RWPE2 (cell line): Measurements from ENCODE around the gene CCDC33.
A peak's percentile ranks its signal among the peaks of the same experiment; 100 is the strongest.

Experiments
- ATAC-seq: fragments of 200-7000 bp; cut with Tn5 transposase; 3 replicates; pipeline ENCODE4 v1.9.1; 2021; ENCODE audit warnings: low read depth
- DNase-seq: peaks from one replicate; pipeline ENCODE4 v3.0.0-alpha.2; 2020; ENCODE audit warnings: low spot score
- H3K27ac ChIP-seq: fragments of 450-650 bp; 2 replicates; pipeline ENCODE4 v1.5.1; 2017; ENCODE audit warnings: mild to moderate bottlenecking; ENCODE audit not compliant: poor library complexity, severe bottlenecking
- H3K27me3 ChIP-seq: fragments of 250-450 bp; sonication (Bioruptor Pico); 2 replicates; pipeline ENCODE4 v1.5.1; 2021; ENCODE audit warnings: mild to moderate bottlenecking, moderate library complexity; ENCODE audit not compliant: insufficient read depth, poor library complexity, severe bottlenecking
- H3K36me3 ChIP-seq: fragments of 250-450 bp; sonication (Bioruptor Pico); 2 replicates; pipeline ENCODE4 v1.5.1; 2020; ENCODE audit warnings: low read depth, mild to moderate bottlenecking, moderate library complexity
- H3K4me1 ChIP-seq: fragments of 250-450 bp; sonication (Bioruptor Pico); 2 replicates; pipeline ENCODE4 v1.5.1; 2021; ENCODE audit warnings: mild to moderate bottlenecking, moderate library complexity; ENCODE audit not compliant: insufficient read depth, poor library complexity, severe bottlenecking
- H3K4me3 ChIP-seq: fragments of 250-450 bp; sonication (Bioruptor Pico); 2 replicates; pipeline ENCODE4 v1.5.1; 2021; ENCODE audit warnings: mild to moderate bottlenecking, moderate library complexity; ENCODE audit not compliant: severe bottlenecking
- H3K9me3 ChIP-seq: fragments of 250-450 bp; sonication (Bioruptor Pico); 2 replicates; pipeline ENCODE4 v1.5.1; 2021; ENCODE audit warnings: mild to moderate bottlenecking, moderate library complexity; ENCODE audit not compliant: severe bottlenecking
- TF ChIP-seq, protein P1 (sequence below): fragments of 450-650 bp; IDR thresholded peaks from one replicate; pipeline ENCODE4 v1.5.1; 2017; ENCODE audit warnings: mild to moderate bottlenecking, moderate library complexity; ENCODE audit not compliant: poor library complexity, severe bottlenecking

Gene CCDC33

DNA sequence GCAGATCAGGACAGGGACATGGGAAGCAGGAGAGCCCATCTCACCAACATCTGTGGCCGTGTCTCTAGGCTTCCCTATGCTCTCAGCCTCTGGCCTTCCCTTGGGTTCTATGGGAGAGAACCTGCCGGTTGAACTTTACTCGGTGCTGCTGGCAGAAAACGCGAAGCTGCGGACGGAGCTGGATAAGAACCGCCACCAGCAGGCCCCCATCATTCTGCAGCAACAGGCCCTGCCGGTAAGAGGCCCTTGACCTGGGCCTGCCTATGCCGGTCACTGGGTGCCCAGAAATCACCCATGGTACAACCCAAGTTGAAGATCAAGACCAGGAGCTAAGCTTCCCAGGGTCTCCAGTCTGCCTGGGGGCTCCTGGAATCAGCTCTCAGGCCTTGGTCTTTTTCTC, 96.5 kb downstream of the CCDC33 start:
- Histone ChIP-seq H3K4me1 (no peaks in the 10 kb centered on the region), H3K36me3 (no peaks in the 10 kb centered on the region), H3K27me3 (no peaks in the 10 kb centered on the region), H3K4me3 (no peak overlapping the region), H3K9me3 (no peaks in the 10 kb centered on the region), H3K27ac (no peak overlapping the region)
- ATAC-seq (no peak), DNase-seq (no peak)
- TF ChIP-seq, protein P1, sequence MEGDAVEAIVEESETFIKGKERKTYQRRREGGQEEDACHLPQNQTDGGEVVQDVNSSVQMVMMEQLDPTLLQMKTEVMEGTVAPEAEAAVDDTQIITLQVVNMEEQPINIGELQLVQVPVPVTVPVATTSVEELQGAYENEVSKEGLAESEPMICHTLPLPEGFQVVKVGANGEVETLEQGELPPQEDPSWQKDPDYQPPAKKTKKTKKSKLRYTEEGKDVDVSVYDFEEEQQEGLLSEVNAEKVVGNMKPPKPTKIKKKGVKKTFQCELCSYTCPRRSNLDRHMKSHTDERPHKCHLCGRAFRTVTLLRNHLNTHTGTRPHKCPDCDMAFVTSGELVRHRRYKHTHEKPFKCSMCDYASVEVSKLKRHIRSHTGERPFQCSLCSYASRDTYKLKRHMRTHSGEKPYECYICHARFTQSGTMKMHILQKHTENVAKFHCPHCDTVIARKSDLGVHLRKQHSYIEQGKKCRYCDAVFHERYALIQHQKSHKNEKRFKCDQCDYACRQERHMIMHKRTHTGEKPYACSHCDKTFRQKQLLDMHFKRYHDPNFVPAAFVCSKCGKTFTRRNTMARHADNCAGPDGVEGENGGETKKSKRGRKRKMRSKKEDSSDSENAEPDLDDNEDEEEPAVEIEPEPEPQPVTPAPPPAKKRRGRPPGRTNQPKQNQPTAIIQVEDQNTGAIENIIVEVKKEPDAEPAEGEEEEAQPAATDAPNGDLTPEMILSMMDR = no peak

DNA sequence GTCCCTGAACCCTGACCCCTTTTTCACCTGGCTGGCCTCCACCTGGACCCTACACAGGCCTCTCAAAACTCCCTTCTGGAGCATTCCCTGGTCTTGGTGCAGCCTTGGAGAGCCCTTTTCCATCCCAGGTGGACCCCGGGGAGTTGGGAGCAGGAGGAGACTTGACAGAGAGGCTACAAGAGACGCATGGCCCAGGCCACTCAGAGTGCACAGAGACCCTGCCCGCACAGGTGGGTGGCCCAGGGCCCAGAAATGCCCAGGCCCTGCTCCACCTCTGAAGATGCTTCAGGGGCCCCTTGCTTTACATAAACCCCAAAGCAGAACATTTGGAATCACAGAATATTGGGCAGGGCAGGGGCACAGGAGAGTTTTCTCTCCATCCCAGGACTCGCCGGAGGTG, 97.0 kb downstream of the CCDC33 start:
- H3K36me3 ChIP-seq = no peaks in the 10 kb centered on the region
- H3K4me3 ChIP-seq = no peak overlapping the region
- DNase-seq (no peak), ATAC-seq (no peak)
- H3K27me3 ChIP-seq = no peaks in the 10 kb centered on the region
- H3K4me1 ChIP-seq = no peaks in the 10 kb centered on the region
- TF ChIP-seq, protein P1 = no peak
- H3K9me3 ChIP-seq = no peaks in the 10 kb centered on the region
- no peak overlapping the region for H3K27ac ChIP-seq

DNA sequence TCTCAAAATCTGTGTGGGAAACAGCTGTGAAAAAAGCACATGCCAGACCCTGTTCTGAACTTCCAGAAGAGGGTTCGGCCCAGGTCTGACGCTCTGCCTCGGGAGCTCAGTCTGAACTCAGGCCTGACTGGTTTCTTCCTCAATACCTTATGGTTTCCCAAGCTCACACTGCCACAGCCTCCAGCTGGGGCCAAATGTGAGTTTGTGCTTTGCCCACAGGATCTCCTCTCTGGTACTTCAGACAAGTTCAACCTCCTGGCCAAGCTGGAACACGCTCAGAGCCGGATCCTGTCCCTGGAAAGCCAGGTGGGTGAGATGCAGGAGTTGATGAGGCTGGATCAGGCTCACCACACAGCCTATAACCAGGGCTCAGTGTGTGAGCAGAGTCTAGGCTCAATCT, 97.5 kb downstream of the CCDC33 start:
- no peak overlapping the region for H3K27ac ChIP-seq
- H3K27me3 ChIP-seq = no peaks in the 10 kb centered on the region
- ATAC-seq (0 out of 3 replicates have a peak, but pooled peaks have one; percentile 9), DNase-seq (no peak)
- H3K9me3 ChIP-seq = no peaks in the 10 kb centered on the region
- H3K4me1 ChIP-seq = no peaks in the 10 kb centered on the region
- no peak overlapping the region for H3K4me3 ChIP-seq
- no peaks in the 10 kb centered on the region for H3K36me3 ChIP-seq
- TF ChIP-seq, protein P1 = no peak

DNA sequence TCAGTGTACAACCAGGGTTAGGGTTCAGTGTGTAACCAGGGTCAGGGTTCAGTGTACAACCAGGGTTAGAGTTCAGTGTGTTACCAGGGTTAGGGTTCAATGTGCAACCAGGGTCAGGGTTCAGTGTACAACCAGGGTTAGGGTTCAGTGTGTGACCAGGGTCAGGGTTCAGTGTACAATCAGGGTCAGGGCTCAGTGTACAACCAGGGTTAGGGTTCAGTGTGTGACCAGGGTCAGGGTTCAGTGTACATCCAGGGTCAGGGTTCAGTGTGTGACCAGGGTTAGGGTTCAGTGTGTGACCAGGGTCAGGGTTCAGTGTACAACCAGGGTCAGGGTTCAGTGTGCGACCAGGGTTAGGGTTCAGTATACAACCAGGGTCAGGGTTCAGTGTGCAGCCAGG, 98.0 kb downstream of the CCDC33 start:
- H3K27me3 ChIP-seq = no peaks in the 10 kb centered on the region
- DNase-seq (no peak), ATAC-seq (no peak)
- H3K36me3 ChIP-seq = no peaks in the 10 kb centered on the region
- no peaks in the 10 kb centered on the region for H3K4me1 ChIP-seq
- no peaks in the 10 kb centered on the region for H3K9me3 ChIP-seq
- TF ChIP-seq, protein P1 = no peak
- no peak overlapping the region for H3K4me3 ChIP-seq
- no peak overlapping the region for H3K27ac ChIP-seq

DNA sequence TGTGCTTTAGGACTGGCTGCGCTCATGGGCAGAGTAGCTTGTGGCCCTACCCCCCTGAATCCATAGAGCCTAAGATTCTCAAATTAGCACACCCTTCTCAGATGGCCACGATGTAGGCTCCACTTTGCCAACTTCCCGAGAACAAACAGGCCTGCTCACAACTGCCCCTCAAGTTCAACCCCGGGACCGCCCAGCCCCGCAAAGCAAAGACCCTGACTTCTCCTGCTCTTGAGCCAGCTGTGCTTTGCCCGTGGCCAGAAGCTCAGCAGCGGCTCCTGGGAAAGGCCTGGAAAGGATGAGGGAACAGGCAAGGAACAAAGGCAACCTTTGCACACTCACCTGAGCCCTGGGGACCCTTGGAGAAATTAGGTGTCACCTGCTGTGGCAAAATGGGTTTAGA, 99.3 kb downstream of the CCDC33 start:
- Histone ChIP-seq H3K9me3 (no peaks in the 10 kb centered on the region), H3K4me1 (peaks cover 8% of the 10 kb centered on the region), H3K4me3 (no peak overlapping the region), H3K27ac (no peak overlapping the region), H3K36me3 (no peaks in the 10 kb centered on the region), H3K27me3 (no peaks in the 10 kb centered on the region)
- TF ChIP-seq, protein P1 = no peak
- no peak for ATAC-seq
- no peak for DNase-seq
